ENCODE measurements around the gene LRRC34. TPM values are rescaled to one million over a fixed set of nuclear protein-coding genes. Genes with fewer than 3 reads are reported as not detected.

Gene LRRC34
- total and polyA plus RNA-seq, 10 of the 15 experiments (the other 5 are each of a cell fraction or from before 2014, with no cell fraction given): 0.24 to 3.7 (median 1.7) TPM

DNA sequence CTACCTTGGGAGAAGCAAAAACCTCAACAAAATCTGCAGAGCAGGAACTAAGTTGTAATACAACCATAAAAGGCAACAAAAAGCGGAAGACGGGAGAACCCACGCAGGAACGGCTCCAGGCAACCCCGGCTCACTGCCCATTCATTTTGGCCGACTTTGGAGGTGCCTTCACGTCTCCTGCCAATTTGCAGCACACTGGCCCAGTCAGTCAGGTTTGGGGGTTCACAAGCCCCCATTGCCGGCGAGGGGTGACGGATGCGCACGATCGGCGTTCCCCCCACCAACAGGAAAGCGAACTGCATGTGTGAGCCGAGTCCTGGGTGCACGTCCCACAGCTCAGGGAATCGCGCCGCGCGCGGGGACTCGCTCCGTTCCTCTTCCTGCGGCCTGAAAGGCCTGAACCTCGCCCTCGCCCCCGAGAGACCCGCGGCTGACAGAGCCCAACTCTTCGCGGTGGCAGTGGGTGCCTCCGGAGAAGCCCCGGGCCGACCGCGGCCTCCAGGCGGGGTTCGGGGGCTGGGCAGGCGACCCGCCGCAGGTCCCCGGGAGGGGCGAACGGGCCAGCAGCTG is 48.3 kb downstream of the LRRC34 start (continued):
- TF ChIP-seq TAF1 (IDR thresholded peaks at IDR 0.05; ENCODE audit: borderline replicate concordance, low read depth, low read length): 0 out of 2 replicates have a peak, but pooled peaks have one; percentile 34
- no peak; the same call in 1 of the 2 replicates for TF ChIP-seq SMARCA5 (IDR thresholded peaks at IDR 0.05)
- no peak for TF ChIP-seq SREBF1 (IDR thresholded peaks at IDR 0.05; ENCODE audit: low read length)
- TF ChIP-seq, protein P1, sequence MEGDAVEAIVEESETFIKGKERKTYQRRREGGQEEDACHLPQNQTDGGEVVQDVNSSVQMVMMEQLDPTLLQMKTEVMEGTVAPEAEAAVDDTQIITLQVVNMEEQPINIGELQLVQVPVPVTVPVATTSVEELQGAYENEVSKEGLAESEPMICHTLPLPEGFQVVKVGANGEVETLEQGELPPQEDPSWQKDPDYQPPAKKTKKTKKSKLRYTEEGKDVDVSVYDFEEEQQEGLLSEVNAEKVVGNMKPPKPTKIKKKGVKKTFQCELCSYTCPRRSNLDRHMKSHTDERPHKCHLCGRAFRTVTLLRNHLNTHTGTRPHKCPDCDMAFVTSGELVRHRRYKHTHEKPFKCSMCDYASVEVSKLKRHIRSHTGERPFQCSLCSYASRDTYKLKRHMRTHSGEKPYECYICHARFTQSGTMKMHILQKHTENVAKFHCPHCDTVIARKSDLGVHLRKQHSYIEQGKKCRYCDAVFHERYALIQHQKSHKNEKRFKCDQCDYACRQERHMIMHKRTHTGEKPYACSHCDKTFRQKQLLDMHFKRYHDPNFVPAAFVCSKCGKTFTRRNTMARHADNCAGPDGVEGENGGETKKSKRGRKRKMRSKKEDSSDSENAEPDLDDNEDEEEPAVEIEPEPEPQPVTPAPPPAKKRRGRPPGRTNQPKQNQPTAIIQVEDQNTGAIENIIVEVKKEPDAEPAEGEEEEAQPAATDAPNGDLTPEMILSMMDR (IDR thresholded peaks at IDR 0.05 in 2 of 3, conservative IDR thresholded peaks at IDR 0.05 in 1 of 3; ENCODE audit: control insufficient read depth in 2 of 3, extremely low read depth in 1 of 3, insufficient read depth in 1 of 3, low read depth in 3 of 3, low read length in 3 of 3): no peak
- TF ChIP-seq MYC (IDR thresholded peaks at IDR 0.05; ENCODE audit: insufficient read depth, insufficient read length, insufficient replicate concordance, low read length, severe bottlenecking): no peak
- no peak for TF ChIP-seq PRDM15 (CRISPR knock-in tag; IDR thresholded peaks at IDR 0.05)
- TF ChIP-seq STAT1 (conservative IDR thresholded peaks at IDR 0.05): 0 out of 2 replicates have a peak, but pooled peaks have one; percentile 30
- TF ChIP-seq WRNIP1 (IDR thresholded peaks at IDR 0.05; ENCODE audit: borderline replicate concordance, low read depth, low read length): no peak
- no peak for TF ChIP-seq IRF4 (IDR thresholded peaks at IDR 0.05; ENCODE audit: low read depth, low read length)
- 0 out of 2 replicates have a peak, but pooled peaks have one; percentile 4 for TF ChIP-seq MEF2A (IDR thresholded peaks at IDR 0.05; ENCODE audit: insufficient read depth, low read depth, low read length)
- no peak for TF ChIP-seq KAT2A (conservative IDR thresholded peaks at IDR 0.05; ENCODE audit: control insufficient read depth, low read depth, low read length)
- peak; percentile 54; the same call in 1 of the 2 replicates for TF ChIP-seq MLLT1 (IDR thresholded peaks at IDR 0.05)
- no peak for TF ChIP-seq SMAD5 (IDR thresholded peaks at IDR 0.05; ENCODE audit: low read depth)
- TF ChIP-seq NR2C1 (IDR thresholded peaks at IDR 0.05): no peak
- TF ChIP-seq CHD2 (IDR thresholded peaks at IDR 0.05; ENCODE audit: borderline replicate concordance, low read depth, low read length): no peak
- TF ChIP-seq, protein P2, sequence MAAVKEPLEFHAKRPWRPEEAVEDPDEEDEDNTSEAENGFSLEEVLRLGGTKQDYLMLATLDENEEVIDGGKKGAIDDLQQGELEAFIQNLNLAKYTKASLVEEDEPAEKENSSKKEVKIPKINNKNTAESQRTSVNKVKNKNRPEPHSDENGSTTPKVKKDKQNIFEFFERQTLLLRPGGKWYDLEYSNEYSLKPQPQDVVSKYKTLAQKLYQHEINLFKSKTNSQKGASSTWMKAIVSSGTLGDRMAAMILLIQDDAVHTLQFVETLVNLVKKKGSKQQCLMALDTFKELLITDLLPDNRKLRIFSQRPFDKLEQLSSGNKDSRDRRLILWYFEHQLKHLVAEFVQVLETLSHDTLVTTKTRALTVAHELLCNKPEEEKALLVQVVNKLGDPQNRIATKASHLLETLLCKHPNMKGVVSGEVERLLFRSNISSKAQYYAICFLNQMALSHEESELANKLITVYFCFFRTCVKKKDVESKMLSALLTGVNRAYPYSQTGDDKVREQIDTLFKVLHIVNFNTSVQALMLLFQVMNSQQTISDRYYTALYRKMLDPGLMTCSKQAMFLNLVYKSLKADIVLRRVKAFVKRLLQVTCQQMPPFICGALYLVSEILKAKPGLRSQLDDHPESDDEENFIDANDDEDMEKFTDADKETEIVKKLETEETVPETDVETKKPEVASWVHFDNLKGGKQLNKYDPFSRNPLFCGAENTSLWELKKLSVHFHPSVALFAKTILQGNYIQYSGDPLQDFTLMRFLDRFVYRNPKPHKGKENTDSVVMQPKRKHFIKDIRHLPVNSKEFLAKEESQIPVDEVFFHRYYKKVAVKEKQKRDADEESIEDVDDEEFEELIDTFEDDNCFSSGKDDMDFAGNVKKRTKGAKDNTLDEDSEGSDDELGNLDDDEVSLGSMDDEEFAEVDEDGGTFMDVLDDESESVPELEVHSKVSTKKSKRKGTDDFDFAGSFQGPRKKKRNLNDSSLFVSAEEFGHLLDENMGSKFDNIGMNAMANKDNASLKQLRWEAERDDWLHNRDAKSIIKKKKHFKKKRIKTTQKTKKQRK (IDR thresholded peaks at IDR 0.05; ENCODE audit: low read depth, low read length): no peak
- TF ChIP-seq POLR2A (IDR thresholded peaks at IDR 0.05; ENCODE audit: low read depth, low read length): peak; percentile 78
- TF ChIP-seq YBX1 (IDR thresholded peaks at IDR 0.05): no peak
- TF ChIP-seq RAD21 (IDR thresholded peaks at IDR 0.05; ENCODE audit: insufficient read depth, low read depth, low read length): no peak
